Neural cell (in vitro differentiated cells): Measurements from ENCODE around the gene TTLL5. TPM values are rescaled to one million over a fixed set of nuclear protein-coding genes. Genes with fewer than 3 reads are reported as not detected.

Source experiments
- H2AFZ ChIP-seq: fragments of 200-600, 300-800 bp; sonication (generic), shearing (Covaris generic); 2 replicates; pipeline ENCODE4 v1.6.0; 2014; ENCODE audit warnings: low read depth, mild to moderate bottlenecking, antibody characterized with exemption, low read length, moderate library complexity
- H3F3A ChIP-seq: fragments of 200-600 bp; shearing (Covaris generic); 2 replicates; pipeline ENCODE4 v1.6.1; 2016; ENCODE audit warnings: mild to moderate bottlenecking, moderate library complexity, mixed read lengths, antibody characterized with exemption, low read length; ENCODE audit not compliant: insufficient read depth, poor library complexity, severe bottlenecking
- H3K27ac ChIP-seq: fragments of 200-600, 300-800 bp; sonication (generic), shearing (Covaris generic); 2 replicates; pipeline ENCODE4 v1.5.1; 2014; ENCODE audit warnings: mild to moderate bottlenecking, low read length, moderate library complexity
- H3K27me3 ChIP-seq: fragments of 300-800, 200-600 bp; sonication (generic), shearing (Covaris generic); 2 replicates; pipeline ENCODE4 v1.6.0; 2014; ENCODE audit warnings: mild to moderate bottlenecking, low read depth, low read length, moderate library complexity; ENCODE audit not compliant: insufficient read depth
- H3K36me3 ChIP-seq: fragments of 300-800, 200-600 bp; sonication (generic), shearing (Covaris generic); 2 replicates; pipeline ENCODE4 v1.5.1; 2014; ENCODE audit warnings: mild to moderate bottlenecking, antibody characterized with exemption, low read length, moderate library complexity; ENCODE audit not compliant: insufficient read depth
- H3K4me2 ChIP-seq: fragments of 300-800, 200-600 bp; sonication (generic), shearing (Covaris generic); 2 replicates; pipeline ENCODE4 v1.6.0; 2014; ENCODE audit warnings: mild to moderate bottlenecking, low read length
- H3K4me3 ChIP-seq: fragments of 300-800, 200-600 bp; sonication (generic), shearing (Covaris generic); 2 replicates; pipeline ENCODE4 v1.5.1; 2014; ENCODE audit warnings: mild to moderate bottlenecking, low read length, moderate library complexity
- H3K79me2 ChIP-seq: fragments of 200-600 bp; shearing (Covaris generic); replicated peaks from 2 replicates; pipeline ENCODE4 v1.6.0; 2014; ENCODE audit warnings: mild to moderate bottlenecking, low read length, moderate library complexity; ENCODE audit not compliant: insufficient read depth
- H3K9ac ChIP-seq: fragments of 300-800, 200-600 bp; sonication (generic), shearing (Covaris generic); 2 replicates; pipeline ENCODE4 v1.6.1; 2016; ENCODE audit warnings: mild to moderate bottlenecking, low read length, mixed read lengths
- H3K9me2 ChIP-seq: fragments of 200-600 bp; shearing (Covaris generic); 2 replicates; pipeline ENCODE4 v1.6.1; 2016; ENCODE audit warnings: mild to moderate bottlenecking, low read length, mixed read lengths; ENCODE audit not compliant: insufficient read depth
- H3K9me3 ChIP-seq: fragments of 200-600, 300-800 bp; sonication (generic), shearing (Covaris generic); 2 replicates; pipeline ENCODE4 v1.6.1; 2016; ENCODE audit warnings: mild to moderate bottlenecking, mixed run types, low read length, moderate library complexity, mixed read lengths
- H4K20me1 ChIP-seq: fragments of 200-600 bp; shearing (Covaris generic); 2 replicates; pipeline ENCODE4 v1.6.1; 2016; ENCODE audit warnings: mild to moderate bottlenecking, mixed run types; ENCODE audit not compliant: insufficient read depth
- EP300 ChIP-seq: fragments of 450-650 bp; conservative IDR thresholded peaks from 2 replicates; pipeline ENCODE4 v1.6.1; 2014; ENCODE audit warnings: antibody characterized with exemption, mild to moderate bottlenecking, moderate library complexity; ENCODE audit not compliant: poor library complexity, severe bottlenecking
- EZH2 ChIP-seq: fragments of 200-600, 300-800 bp; shearing (Covaris generic), sonication (generic); IDR thresholded peaks from 2 replicates; pipeline ENCODE4 v1.6.1; 2014; ENCODE audit warnings: antibody characterized with exemption, low read length, borderline replicate concordance, mild to moderate bottlenecking; ENCODE audit not compliant: insufficient read depth, poor library complexity, severe bottlenecking
- MXI1 ChIP-seq: fragments of 450-650 bp; conservative IDR thresholded peaks from 2 replicates; pipeline ENCODE4 v1.6.1; 2014; ENCODE audit warnings: antibody characterized with exemption, mild to moderate bottlenecking; ENCODE audit not compliant: poor library complexity, severe bottlenecking
- POLR2AphosphoS5 ChIP-seq: IDR thresholded peaks from 2 replicates; pipeline ENCODE4 v1.6.1; 2012
- RAD21 ChIP-seq: fragments of 450-650 bp; conservative IDR thresholded peaks from 2 replicates; pipeline ENCODE4 v1.6.1; 2014; ENCODE audit warnings: antibody characterized with exemption, mild to moderate bottlenecking, moderate library complexity
- SMC3 ChIP-seq: fragments of 450-650 bp; conservative IDR thresholded peaks from 2 replicates; pipeline ENCODE4 v1.6.1; 2014; ENCODE audit warnings: antibody characterized with exemption, mild to moderate bottlenecking, moderate library complexity; ENCODE audit not compliant: poor library complexity
- TAF1 ChIP-seq: IDR thresholded peaks from 2 replicates; pipeline ENCODE4 v1.6.1; 2012; ENCODE audit warnings: low read depth
- polyA plus RNA-seq: library from polyadenylated mRNA; depleted of rRNA; stranded (reverse); fragments of >200 nt; gene quantifications from 2 replicates; pipeline ENCODE4 v1.2.3, GENCODE V29; 2014
- TF ChIP-seq, protein P1 (sequence below): fragments of 450-650 bp; IDR thresholded peaks from 2 replicates; pipeline ENCODE4 v1.5.1; 2014; ENCODE audit warnings: antibody characterized with exemption, mild to moderate bottlenecking, moderate library complexity; ENCODE audit not compliant: poor library complexity, severe bottlenecking
- TF ChIP-seq, protein P2 (sequence below): IDR thresholded peaks from 2 replicates; pipeline ENCODE4 v1.6.1; 2012; ENCODE audit warnings: borderline replicate concordance

The TTLL5 gene
- polyA plus RNA-seq, 1 donor from 2014 or later, result 8.2 TPM

DNA sequence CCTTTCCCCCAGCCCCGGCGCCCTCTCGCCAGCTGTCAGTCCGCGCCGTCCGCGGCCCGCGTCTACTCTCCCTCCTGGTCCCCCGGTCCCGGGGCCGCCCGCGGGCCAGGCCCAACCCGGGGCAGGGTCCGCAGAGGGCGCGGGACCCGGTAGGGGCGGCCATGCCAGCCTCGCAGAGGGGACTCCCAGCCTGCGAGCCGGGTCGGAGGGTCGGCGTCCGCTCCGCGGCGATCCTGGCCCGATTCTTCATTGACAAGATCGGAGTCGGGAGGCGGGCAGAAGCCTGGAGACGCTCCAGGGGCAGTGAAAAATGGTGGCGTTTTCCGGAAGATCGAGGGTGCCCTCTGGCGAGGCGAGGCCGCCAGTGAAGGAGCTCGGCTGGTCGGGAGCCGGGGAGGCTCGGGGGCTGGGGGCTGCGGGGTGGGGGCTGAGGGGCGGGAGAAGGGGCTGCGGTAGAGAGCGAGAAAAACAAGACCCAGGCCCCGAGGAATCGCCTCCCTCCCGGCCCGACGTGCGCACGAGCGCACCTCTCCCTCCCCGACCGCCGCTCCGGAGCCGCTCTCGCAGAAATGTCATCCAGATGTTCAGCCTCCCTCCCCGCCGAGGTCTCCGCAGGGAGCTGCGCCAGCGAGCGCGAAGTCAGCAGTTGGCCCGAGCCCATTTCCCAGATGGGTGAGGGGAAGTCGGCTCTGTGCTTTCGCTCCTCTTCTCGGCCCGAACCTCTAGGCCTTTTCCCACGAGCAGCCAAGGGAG, 321.4 kb downstream of the TTLL5 start:
- no peak overlapping the region for H3K27ac ChIP-seq
- no peaks in the 10 kb centered on the region for H3K36me3 ChIP-seq
- peak overlapping the region; percentile 83 for H3K4me3 ChIP-seq
- no peaks in the 10 kb centered on the region for H4K20me1 ChIP-seq
- peaks cover 11% of the 10 kb centered on the region for H3K79me2 ChIP-seq
- H2AFZ ChIP-seq, result peak overlapping the region; percentile 30
- H3F3A ChIP-seq, result no peaks in the 10 kb centered on the region
- no peaks in the 10 kb centered on the region for H3K9me3 ChIP-seq
- no peak for TF ChIP-seq EZH2
- TF ChIP-seq TAF1, result no peak
- peak; percentile 82 for TF ChIP-seq SMC3
- peak; percentile 8 for TF ChIP-seq POLR2AphosphoS5
- TF ChIP-seq, protein P1, sequence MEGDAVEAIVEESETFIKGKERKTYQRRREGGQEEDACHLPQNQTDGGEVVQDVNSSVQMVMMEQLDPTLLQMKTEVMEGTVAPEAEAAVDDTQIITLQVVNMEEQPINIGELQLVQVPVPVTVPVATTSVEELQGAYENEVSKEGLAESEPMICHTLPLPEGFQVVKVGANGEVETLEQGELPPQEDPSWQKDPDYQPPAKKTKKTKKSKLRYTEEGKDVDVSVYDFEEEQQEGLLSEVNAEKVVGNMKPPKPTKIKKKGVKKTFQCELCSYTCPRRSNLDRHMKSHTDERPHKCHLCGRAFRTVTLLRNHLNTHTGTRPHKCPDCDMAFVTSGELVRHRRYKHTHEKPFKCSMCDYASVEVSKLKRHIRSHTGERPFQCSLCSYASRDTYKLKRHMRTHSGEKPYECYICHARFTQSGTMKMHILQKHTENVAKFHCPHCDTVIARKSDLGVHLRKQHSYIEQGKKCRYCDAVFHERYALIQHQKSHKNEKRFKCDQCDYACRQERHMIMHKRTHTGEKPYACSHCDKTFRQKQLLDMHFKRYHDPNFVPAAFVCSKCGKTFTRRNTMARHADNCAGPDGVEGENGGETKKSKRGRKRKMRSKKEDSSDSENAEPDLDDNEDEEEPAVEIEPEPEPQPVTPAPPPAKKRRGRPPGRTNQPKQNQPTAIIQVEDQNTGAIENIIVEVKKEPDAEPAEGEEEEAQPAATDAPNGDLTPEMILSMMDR, result peak; percentile 69
- no peak for TF ChIP-seq EP300
- TF ChIP-seq MXI1, result peak; percentile 42
- peak; percentile 79 for TF ChIP-seq RAD21
- H3K27me3 ChIP-seq, result peaks cover 5% of the 10 kb centered on the region
- peak overlapping the region; percentile 53 for H3K4me2 ChIP-seq
- H3K9ac ChIP-seq, result peak overlapping the region; percentile 60
- no peaks in the 10 kb centered on the region for H3K9me2 ChIP-seq

DNA sequence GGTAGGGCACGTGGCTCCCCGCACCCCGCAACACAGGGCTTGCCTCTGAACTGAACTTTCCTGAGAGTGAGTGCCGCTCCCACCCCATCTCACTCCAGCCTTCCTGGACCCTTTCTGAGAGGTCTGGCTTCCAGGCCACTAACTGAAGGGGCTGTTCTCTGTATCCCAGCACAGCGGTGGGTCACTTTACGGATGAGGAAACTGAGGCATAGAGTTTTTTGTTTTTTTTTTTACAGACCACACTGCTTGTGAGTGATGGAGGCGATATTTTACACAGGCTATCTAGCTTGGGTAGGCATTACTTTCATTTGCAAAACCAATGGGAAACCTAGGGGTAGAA, 321.9 kb downstream of the TTLL5 start:
- H3K4me2 ChIP-seq, result no peak overlapping the region
- H3K4me3 ChIP-seq, result peak overlapping the region; percentile 83
- peaks cover 5% of the 10 kb centered on the region for H3K27me3 ChIP-seq
- no peak overlapping the region for H3K9ac ChIP-seq
- H3K9me2 ChIP-seq, result no peaks in the 10 kb centered on the region
- no peaks in the 10 kb centered on the region for H3K9me3 ChIP-seq
- no peaks in the 10 kb centered on the region for H4K20me1 ChIP-seq
- no peaks in the 10 kb centered on the region for H3K36me3 ChIP-seq
- H3F3A ChIP-seq, result no peaks in the 10 kb centered on the region
- H3K79me2 ChIP-seq, result peaks cover 11% of the 10 kb centered on the region
- TF ChIP-seq SMC3 (no peak), RAD21 (no peak), MXI1 (no peak), EP300 (no peak), EZH2 (no peak), POLR2AphosphoS5 (no peak), TAF1 (no peak)
- TF ChIP-seq, protein P1, result no peak
- TF ChIP-seq, protein P2, sequence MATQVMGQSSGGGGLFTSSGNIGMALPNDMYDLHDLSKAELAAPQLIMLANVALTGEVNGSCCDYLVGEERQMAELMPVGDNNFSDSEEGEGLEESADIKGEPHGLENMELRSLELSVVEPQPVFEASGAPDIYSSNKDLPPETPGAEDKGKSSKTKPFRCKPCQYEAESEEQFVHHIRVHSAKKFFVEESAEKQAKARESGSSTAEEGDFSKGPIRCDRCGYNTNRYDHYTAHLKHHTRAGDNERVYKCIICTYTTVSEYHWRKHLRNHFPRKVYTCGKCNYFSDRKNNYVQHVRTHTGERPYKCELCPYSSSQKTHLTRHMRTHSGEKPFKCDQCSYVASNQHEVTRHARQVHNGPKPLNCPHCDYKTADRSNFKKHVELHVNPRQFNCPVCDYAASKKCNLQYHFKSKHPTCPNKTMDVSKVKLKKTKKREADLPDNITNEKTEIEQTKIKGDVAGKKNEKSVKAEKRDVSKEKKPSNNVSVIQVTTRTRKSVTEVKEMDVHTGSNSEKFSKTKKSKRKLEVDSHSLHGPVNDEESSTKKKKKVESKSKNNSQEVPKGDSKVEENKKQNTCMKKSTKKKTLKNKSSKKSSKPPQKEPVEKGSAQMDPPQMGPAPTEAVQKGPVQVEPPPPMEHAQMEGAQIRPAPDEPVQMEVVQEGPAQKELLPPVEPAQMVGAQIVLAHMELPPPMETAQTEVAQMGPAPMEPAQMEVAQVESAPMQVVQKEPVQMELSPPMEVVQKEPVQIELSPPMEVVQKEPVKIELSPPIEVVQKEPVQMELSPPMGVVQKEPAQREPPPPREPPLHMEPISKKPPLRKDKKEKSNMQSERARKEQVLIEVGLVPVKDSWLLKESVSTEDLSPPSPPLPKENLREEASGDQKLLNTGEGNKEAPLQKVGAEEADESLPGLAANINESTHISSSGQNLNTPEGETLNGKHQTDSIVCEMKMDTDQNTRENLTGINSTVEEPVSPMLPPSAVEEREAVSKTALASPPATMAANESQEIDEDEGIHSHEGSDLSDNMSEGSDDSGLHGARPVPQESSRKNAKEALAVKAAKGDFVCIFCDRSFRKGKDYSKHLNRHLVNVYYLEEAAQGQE, result no peak
- no peak overlapping the region for H3K27ac ChIP-seq
- no peak overlapping the region for H2AFZ ChIP-seq
